Measurements from ENCODE around the gene B4GALT1.

DNA sequence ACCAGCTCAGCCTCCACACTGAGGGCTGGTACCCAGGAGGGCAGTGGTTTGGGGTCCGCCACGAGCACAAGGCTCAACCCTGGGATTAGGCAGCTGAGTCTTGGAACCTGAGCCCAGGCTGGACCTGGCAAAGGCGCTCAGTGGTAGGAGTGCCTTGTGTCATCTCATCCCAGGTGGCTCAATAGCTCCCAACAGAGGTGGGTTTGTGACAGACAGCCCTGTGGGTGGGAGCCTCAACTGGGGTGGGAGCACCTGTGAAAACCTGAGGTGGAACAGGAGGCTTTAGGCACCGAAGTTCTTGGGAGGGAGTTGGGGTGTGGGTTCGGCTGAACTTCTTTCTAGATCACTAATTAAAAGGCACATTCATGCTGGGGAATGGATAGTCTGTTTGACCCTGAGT, 55.5 kb downstream of the B4GALT1 start:
- no peak for TF ChIP-seq CTCF (IDR thresholded peaks at IDR 0.05)
- no peak for TF ChIP-seq POLR2A (IDR thresholded peaks at IDR 0.05)

Measured in uterus (tissue), 2 donors.